Prostate gland (tissue), 2 donors: ENCODE measurements around the gene SLC38A8. TPM values are rescaled to one million over a fixed set of nuclear protein-coding genes. Genes with fewer than 3 reads are reported as not detected.

ENCODE experiments used
- DNase-seq: peaks from one replicate; pipeline ENCODE4 v3.0.0-alpha.2; 2019; ENCODE audit warnings: low spot score
- H3K27ac ChIP-seq, 2 donors: fragments of 200-600 bp; sonication (generic); 2 replicates each; pipeline ENCODE4 v1.5.1; 2017 to 2019
- H3K27me3 ChIP-seq: fragments of 200-600 bp; sonication (generic); replicated peaks from 2 replicates; pipeline ENCODE4 v1.5.1; 2019; ENCODE audit not compliant: insufficient read depth
- H3K36me3 ChIP-seq, 2 donors: fragments of 200-600 bp; sonication (generic); 1 replicate in 1 of 2; 2 replicates in 1 of 2; pipeline versions ENCODE4 v1.5.1 to v1.8.1; 2017 to 2019
- H3K4me1 ChIP-seq: fragments of 200-600 bp; sonication (generic); replicated peaks from 2 replicates; pipeline ENCODE4 v1.5.1; 2019
- H3K4me3 ChIP-seq, 2 donors: fragments of 200-600 bp; sonication (generic); 2 replicates each; pipeline ENCODE4 v1.5.1; 2017 to 2019
- H3K9me3 ChIP-seq: fragments of 200-600 bp; sonication (generic); 2 replicates; pipeline ENCODE4 v1.5.1; 2017
- CTCF ChIP-seq, 4 experiments: fragments of 200-600 bp in 2 of 4; fragments of 450-650 bp in 2 of 4; sonication (generic) in 2 of 4; IDR thresholded peaks; 1 replicate in 3 of 4; 2 replicates in 1 of 4; pipeline ENCODE4 v1.5.1; 2016 to 2019; ENCODE audit warnings: antibody characterized with exemption in 4 of 4, mild to moderate bottlenecking in 2 of 4, moderate library complexity in 2 of 4
- POLR2A ChIP-seq: fragments of 450-650 bp; IDR thresholded peaks from one replicate; pipeline ENCODE4 v1.6.1; 2016; ENCODE audit warnings: antibody characterized with exemption, mild to moderate bottlenecking
- POLR2AphosphoS5 ChIP-seq: sonication (generic); formaldehyde crosslinking; IDR thresholded peaks from one replicate; pipeline ENCODE4 v1.6.1; 2017; ENCODE audit warnings: antibody characterized with exemption
- WGBS: methylation state at CpG from one replicate; pipeline ENCODE4 v1.1.5; 2018; 5-methylcytosine and 5-hydroxymethylcytosine counted together
- intact Hi-C: fragments of 100-400 bp; cut with DNase I; formaldehyde crosslinking; loops from one replicate; pipeline ENCODE4 v1.14.2; 2022
- small RNA-seq, 2 donors: library from RNA; depleted of rRNA; stranded (forward); fragments of <200 nt; gene quantifications; one replicate each; pipeline ENCODE3, GENCODE V24; 2016
- total RNA-seq, 2 donors: library from RNA; depleted of rRNA; stranded (reverse); fragments of >200 nt; gene quantifications; one replicate each; pipeline ENCODE4 v1.1.0, GENCODE V29; 2016

The SLC38A8 gene
- total RNA-seq, 2 donors from 2014 or later = not detected

DNA sequence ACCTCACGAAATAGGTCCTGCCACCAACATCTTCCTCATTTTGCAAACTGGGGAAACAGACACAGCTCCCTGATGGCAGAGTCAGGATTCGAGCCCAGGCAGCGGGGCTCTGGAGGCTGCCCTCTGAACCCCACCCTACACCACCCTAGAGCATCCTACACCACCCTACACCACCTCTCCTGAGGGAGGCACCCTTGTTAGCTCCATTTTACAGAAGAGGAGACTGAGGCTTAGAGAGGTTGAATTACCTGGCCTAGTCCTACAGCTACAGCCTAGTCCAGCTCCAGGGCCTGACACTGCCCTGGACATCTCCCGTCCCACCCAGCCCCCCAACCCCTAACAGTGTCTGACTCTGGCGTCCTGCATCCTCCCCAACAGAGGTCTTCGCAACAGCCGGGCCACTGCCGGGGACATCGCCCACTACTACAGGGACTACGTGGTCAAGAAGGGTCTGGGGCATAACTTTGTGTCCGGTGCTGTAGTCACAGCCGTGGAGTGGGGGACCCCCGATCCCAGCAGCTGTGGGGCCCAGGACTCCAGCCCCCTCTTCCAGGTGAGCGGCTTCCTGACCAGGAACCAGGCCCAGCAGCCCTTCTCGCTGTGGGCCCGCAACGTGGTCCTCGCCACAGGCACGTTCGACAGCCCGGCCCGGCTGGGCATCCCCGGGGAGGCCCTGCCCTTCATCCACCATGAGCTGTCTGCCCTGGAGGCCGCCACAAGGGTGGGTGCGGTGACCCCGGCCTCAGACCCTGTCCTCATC, 77.7 kb downstream of the SLC38A8 start:
- H3K4me3 ChIP-seq = no peak overlapping the region
- intact Hi-C loops = loop anchor here (5.0 to 10.0 kb wide), 3 partner anchors 97 to 520 kb away; no protein-coding TSS in a partner anchor
- H3K9me3 ChIP-seq = no peaks in the 10 kb centered on the region
- DNase-seq = no peak
- no peak overlapping the region for H3K27ac ChIP-seq
- WGBS = 89% methylated on average over 14 of the region's 26 CpGs
- TF ChIP-seq POLR2AphosphoS5 (no peak), POLR2A (no peak), CTCF (IDR thresholded peaks at IDR 0.05) (no peak)
- H3K36me3 ChIP-seq = no peaks in the 10 kb centered on the region
- no peaks in the 10 kb centered on the region for H3K4me1 ChIP-seq
- H3K27me3 ChIP-seq = no peaks in the 10 kb centered on the region

DNA sequence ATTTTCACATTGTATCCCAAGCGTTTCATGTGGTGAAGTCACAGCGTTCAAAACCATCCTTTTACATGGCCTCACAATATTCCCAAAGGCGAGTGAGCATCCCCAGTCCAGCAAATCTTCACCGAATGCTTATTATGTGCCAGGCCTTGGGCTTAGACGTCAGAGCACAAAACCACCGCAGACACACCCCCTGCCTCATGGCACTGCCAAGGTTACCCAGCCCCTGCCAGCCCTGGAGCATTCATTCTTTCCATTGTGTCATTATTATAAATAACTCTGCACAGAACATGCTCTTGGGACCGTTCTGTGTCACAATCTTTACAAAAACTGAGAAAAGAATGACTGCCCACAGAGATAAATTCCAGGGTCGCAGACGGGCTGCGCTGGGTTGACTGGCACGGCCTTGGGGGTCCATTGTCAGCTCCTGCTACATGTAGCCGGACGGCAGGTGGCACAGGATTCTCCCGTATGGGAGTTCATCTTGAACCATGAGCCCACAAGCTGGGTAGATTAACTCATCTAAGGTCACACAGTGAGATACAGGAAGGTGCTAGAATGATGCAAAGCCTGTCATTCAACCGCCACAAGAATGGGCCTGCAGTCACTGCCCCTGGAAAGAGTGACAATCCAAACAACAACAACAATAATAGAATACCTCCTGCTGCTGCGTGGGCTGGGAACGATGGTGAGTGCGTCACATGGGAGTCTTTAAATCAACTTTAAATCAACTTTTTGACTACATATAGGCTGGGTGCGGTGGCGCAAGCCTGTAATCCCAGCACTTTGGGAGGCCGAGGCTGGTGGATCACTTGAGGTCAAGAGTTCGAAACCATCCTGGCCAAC, 79.1 kb downstream of the SLC38A8 start:
- H3K9me3 ChIP-seq = no peaks in the 10 kb centered on the region
- H3K27me3 ChIP-seq = no peaks in the 10 kb centered on the region
- no peaks in the 10 kb centered on the region for H3K4me1 ChIP-seq
- 88% methylated on average over 22 of the region's 22 CpGs for WGBS
- no peak overlapping the region for H3K27ac ChIP-seq
- no peak for TF ChIP-seq POLR2A
- no peak for TF ChIP-seq CTCF (IDR thresholded peaks at IDR 0.05)
- no peak for TF ChIP-seq POLR2AphosphoS5
- intact Hi-C loops = loop anchor here (10.0 kb wide), 2 partner anchors 211 to 521 kb away; no protein-coding TSS in a partner anchor
- DNase-seq = no peak
- no peak overlapping the region for H3K4me3 ChIP-seq
- H3K36me3 ChIP-seq = no peaks in the 10 kb centered on the region

DNA sequence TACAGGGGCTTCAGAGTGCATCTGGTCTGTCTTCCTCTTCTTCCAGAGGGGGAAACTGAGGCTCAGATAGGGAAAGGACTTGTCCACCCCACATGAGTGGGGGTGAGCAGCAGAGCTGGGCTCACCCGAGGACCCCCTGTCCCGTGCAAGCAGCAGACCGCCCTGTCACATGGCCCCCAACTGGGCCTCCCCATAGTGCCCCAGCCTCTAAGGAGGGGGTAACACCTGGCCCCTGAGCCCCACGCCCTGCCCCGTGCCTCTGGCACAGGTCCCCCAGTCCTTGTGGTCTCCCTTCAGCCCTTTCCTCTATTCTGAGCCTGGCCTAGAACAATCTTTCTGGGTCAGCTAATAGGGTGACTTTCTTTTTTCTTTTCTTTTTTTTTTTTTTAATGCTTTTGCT, 81.0 kb downstream of the SLC38A8 start:
- intact Hi-C loops = loop anchor here (10.0 kb wide), 2 partner anchors 213 to 523 kb away; no protein-coding TSS in a partner anchor
- TF ChIP-seq CTCF (IDR thresholded peaks at IDR 0.05) (no peak), POLR2A (no peak), POLR2AphosphoS5 (no peak)
- H3K9me3 ChIP-seq = no peaks in the 10 kb centered on the region
- H3K36me3 ChIP-seq = no peaks in the 10 kb centered on the region
- no peaks in the 10 kb centered on the region for H3K27me3 ChIP-seq
- no peak for DNase-seq
- H3K27ac ChIP-seq = no peak overlapping the region
- H3K4me1 ChIP-seq = no peaks in the 10 kb centered on the region
- WGBS = 80% methylated on average over 5 of the region's 5 CpGs
- no peak overlapping the region for H3K4me3 ChIP-seq

- DNase-seq = no peak
- Histone ChIP-seq H3K27ac (no peak overlapping the region), H3K9me3 (no peaks in the 10 kb centered on the region), H3K36me3 (no peaks in the 10 kb centered on the region), H3K27me3 (no peaks in the 10 kb centered on the region), H3K4me1 (no peaks in the 10 kb centered on the region), H3K4me3 (no peak overlapping the region)
- 93% methylated on average over 29 of the region's 29 CpGs for WGBS
- TF ChIP-seq POLR2A (no peak), CTCF (IDR thresholded peaks at IDR 0.05) (no peak), POLR2AphosphoS5 (no peak)
- intact Hi-C loops = loop anchor here (10.0 kb wide), 2 partner anchors 214 to 524 kb away; no protein-coding TSS in a partner anchor
These were observed 81.9 kb downstream of the SLC38A8 start for GRCh38 chr16:83960521-83961249.

Small RNA genes within 50 kb of the gene (small RNA-seq; reads per million reads assigned to genes)
- 0 reads per million in 2 donors for gene RNA5SP432

Other genes with a start within 250 kb of the SLC38A8 start
- 10 to 100 TPM; 17.4 to 18.7 TPM for gene HSBP1, start 234.8 kb downstream of the SLC38A8 start, total RNA-seq
- 10 to 100 TPM in 1 of 2 donors, 1 to 10 TPM in 1; 6.5 to 16.7 TPM for gene MLYCD, start 143.7 kb downstream of the SLC38A8 start, total RNA-seq
- 1 to 10 TPM; 4.4 to 9.4 TPM for gene OSGIN1, start 89.6 kb downstream of the SLC38A8 start, total RNA-seq
- 1 to 10 TPM in 1 of 2 donors, not detected in 1; 2.8 TPM for gene NECAB2, start 74.6 kb downstream of the SLC38A8 start, total RNA-seq
- gene MBTPS1, start 74.1 kb upstream of the SLC38A8 start, total RNA-seq = 100 to 1,000 TPM in 1 of 2 donors, 10 to 100 TPM in 1; 79.0 to 133 TPM
- 10 to 100 TPM; 12.0 to 17.3 TPM for gene HSDL1, start 102.4 kb upstream of the SLC38A8 start, total RNA-seq
- 1 to 10 TPM in 1 of 2 donors, under 1 TPM in 1; 0.32 to 8.2 TPM for gene DNAAF1, start 102.5 kb upstream of the SLC38A8 start, total RNA-seq
- gene TAF1C, start 144.3 kb upstream of the SLC38A8 start, total RNA-seq = 10 to 100 TPM; 53.4 to 87.9 TPM
- 10 to 100 TPM in 1 of 2 donors, under 1 TPM in 1; 0.91 to 47.7 TPM for gene ADAD2, start 148.4 kb upstream of the SLC38A8 start, total RNA-seq
- gene KCNG4, start 197.2 kb upstream of the SLC38A8 start, total RNA-seq = not detected